HT-29 (cell line): ENCODE data around the gene RAB36. TPM values are rescaled to one million over a fixed set of nuclear protein-coding genes. Genes with fewer than 3 reads are reported as not detected.

Experiments
- DNase-seq: peaks from one replicate; pipeline ENCODE4 v3.0.0-alpha.2; 2015; ENCODE audit warnings: low spot score
- total RNA-seq: library from RNA; depleted of rRNA; stranded (reverse); fragments of >200 nt; shearing (Covaris generic); gene quantifications from 2 replicates; pipeline ENCODE4 v1.2.3, GENCODE V29; 2014; rRNA removed

The RAB36 gene, protein sequence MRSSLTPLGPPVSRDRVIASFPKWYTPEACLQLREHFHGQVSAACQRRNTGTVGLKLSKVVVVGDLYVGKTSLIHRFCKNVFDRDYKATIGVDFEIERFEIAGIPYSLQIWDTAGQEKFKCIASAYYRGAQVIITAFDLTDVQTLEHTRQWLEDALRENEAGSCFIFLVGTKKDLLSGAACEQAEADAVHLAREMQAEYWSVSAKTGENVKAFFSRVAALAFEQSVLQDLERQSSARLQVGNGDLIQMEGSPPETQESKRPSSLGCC
- 0.26 and 1.5 TPM in 2 replicates for total RNA-seq

- DNase-seq = peak; percentile 93
These were observed at the start of gene RAB36 for GRCh38 chr22:23144932-23145877. RAB36 (plus strand) TSS chr22:23145477; CDS start chr22:23146617, 1,140 bp downstream.

- DNase-seq = no peak
These were observed 49.4 kb upstream of the RAB36 start for GRCh38 chr22:23095733-23096342.

- DNase-seq = no peak
These were observed 47.7 kb upstream of the RAB36 start for GRCh38 chr22:23097412-23098229.

- DNase-seq = no peak
These were observed 47.0 kb upstream of the RAB36 start for GRCh38 chr22:23098230-23098705.

DNA sequence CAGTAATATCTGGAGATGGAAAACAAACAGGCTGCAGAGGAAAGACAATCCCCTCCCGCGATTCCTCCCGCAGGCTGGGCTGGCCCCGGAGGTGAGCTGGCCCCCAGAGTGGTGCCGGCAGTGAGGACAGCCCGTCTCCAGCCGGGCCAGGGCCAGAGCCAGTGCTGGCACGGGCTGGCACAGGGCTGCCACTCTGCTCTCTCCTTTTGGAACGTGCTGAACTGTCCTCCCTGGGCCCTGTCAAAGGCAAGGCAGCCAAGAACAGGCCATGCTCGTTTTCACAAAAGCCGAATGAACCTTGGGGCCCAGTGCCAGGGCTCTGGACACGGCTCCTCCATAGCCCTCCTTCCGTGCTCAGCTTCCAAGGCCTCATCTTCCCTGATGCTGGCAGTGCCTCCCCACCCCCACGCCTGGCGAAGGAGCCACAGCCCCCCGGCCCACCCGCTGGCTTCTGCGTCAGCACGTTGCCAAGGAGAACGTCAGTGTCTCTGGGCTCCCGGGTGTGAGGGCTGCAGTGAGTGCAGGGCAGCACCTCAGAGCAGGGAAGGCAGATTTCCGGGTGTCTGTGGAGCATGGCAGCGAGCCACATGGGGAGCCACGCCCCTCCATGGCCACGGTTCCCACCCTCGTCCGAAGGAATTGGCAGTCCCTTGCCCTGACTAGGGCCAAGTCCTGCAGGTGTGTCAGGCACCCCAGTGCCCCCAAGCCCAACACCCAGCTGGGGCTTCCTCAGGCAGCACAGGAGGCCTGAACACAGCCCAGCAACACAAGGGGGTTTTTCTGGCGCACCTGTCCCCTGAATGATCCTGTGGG is 46.4 kb upstream of the RAB36 start:
- DNase-seq = no peak

- no peak for DNase-seq
These were observed 45.8 kb upstream of the RAB36 start for GRCh38 chr22:23099531-23099804.

DNA sequence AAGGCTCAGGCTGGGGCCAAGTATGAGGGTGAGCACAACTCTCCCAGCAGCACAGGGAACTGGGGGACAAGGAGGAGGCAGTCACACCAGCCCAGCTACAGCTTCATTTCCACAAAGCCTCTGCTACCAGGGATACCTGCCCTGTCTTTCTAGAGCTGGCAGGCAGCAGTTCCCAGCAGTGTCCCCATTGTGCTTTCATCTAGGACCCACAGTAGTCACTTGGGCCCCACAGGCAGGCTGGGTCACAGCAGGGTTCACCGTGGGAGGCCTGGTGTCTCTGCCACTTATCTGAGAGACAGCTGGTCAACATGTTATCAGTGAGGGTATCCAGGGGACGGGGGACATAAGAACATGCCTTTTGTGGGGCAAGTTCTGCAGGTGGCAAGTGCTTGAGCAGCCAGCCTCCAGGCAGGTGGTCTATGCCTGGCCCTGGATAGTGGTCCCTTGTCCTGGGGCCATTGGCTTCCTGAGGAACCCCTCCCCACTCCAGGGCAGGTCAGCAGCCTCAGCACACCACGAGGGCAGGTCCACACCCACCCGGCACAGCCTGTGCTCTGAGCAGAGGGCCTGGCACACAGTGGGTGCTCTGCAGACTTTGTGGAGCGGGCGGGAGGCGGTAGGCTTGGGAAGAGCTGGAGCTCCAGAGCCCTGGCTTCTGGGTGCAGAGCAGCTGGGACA is 45.0 kb upstream of the RAB36 start:
- DNase-seq = no peak

GRCh38 chr22:23101524-23101923 is 43.8 kb upstream of the RAB36 start:
- DNase-seq = no peak

GRCh38 chr22:23102002-23102655 is 43.1 kb upstream of the RAB36 start:
- no peak for DNase-seq

GRCh38 chr22:23102776-23103175 is 42.5 kb upstream of the RAB36 start:
- no peak for DNase-seq

DNA sequence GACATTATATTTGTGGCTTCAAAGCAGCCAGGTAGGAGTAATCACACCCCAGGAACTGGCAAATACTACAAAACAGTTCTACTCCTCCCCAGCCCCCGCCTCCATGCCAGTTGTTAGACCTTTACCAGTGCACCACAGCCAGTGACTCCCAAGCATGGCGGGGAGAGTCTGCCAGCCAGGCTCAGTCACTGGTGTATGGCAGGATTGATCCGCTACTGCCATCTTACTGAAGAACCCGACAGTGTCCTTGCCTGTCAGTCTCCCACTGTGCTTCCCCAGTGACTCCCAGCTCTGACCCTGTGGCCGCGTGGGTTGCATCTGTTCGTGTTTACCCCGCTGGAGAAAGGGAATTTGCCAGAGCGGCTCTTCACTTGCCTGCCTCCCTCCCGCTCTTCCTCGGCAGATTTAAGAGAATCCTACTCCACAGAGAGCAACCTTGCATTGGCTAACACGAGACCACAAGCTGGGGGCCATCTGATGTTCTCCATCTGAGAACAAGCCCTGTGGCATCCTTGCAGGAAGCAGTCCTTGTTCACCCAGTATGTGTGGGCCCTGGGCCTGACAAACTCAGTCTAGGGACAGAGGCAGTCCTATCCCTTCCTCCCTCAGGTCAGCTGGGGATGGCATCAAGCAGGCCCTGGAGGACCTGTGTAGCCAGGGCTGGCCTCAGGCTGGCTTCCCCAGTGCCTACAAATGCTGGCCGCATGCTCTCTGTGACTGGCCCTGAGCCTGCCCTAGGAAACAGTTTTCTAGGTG is 41.9 kb upstream of the RAB36 start:
- DNase-seq = no peak

- DNase-seq = no peak
These were observed 40.9 kb upstream of the RAB36 start for GRCh38 chr22:23104187-23104971.

DNA sequence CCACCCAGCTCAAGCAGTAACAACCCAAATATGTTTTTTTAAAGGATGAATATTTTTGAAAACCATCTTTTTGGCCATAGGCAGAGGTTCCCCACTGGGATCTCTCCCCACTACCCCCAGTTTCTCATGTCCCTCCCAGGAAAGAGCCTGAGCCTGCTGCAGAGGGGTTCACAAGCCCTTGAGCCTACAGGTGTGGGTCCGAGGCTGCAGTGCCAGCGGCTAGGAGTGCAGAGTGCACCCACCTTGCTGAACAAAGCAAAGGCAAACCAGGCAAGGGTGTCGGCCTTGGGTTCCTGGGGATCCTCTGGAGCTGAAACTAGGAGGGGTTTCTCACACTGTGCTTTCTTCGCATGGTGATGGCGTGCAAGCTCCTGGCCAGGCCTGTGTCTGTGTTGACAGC is 40.0 kb upstream of the RAB36 start:
- DNase-seq = no peak

- no peak for DNase-seq
These were observed 39.4 kb upstream of the RAB36 start for GRCh38 chr22:23105919-23106318.

DNA sequence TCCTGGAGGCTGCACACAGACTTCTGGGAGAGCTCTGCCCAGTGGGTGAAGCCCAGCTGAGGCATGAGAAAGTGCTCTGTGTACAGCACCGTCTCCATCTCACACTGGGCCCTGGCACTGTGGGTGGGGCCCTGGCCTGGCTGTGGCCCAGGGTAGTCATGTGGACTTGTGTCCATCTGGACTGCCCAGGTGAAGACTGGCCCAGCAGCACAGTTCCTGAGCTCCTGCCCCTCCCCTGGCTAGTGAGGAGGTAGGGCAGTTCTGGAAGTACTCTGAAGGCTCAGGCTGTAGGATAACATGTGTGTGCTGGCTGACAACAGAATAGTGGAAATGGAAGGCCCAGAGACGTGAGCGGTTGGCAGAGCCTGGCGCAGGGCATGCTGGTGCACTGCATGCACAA is 38.9 kb upstream of the RAB36 start:
- DNase-seq = peak; percentile 30

- no peak for DNase-seq
These were observed 38.3 kb upstream of the RAB36 start for GRCh38 chr22:23106906-23107367.

DNA sequence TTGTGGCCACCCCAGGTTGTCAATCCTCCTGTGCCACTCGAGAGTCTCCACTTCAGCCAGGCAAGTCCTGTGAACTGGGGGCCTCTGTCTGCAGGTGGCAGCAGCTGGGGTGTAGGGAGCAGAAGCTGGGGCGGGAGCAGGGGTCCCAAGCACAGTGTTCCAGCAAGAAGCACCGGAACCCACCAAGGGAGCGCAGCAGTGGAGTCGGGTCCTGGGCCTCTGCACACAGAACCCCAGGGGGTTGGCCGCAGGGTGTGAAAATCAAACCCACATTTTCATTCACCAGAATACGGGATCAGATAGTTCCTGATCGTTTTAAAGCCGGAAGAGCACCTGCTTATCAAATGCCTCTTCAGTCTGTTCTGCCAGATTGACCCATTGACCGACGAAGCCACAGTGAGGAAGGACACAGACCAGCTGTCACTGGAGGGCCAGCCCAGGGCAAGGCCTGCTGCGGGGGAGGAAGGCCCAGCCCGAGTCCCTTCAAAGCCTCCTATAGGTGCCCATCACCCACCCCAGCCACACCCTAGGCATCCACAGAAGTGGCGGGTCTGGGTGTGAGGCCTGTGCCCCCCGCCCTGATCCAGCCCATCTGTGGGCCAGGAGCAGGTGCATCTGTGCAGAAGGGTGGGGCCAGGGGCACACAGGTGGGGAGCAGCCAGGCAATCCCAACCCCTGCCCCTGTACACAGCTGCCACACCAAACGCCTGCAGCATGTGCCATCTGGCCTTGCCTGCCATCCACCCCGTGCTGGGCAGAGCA is 37.6 kb upstream of the RAB36 start:
- DNase-seq = no peak
